ENCODE data around the gene WSCD2.
"Not testable (repeated sequence)": the region's sequence is repeated elsewhere in the genome, so short reads cannot be mapped to it uniquely, and the experiment has no call there.

Gene WSCD2

GRCh38 chr12:108198043-108198442, 69.0 kb downstream of the WSCD2 start:
- no peak for DNase-seq (ENCODE audit: low spot score)

- no peak for DNase-seq (ENCODE audit: low spot score)
Measured at GRCh38 chr12:108199106-108199505, 70.0 kb downstream of the WSCD2 start.

- DNase-seq (ENCODE audit: low spot score) = no peak
Measured at GRCh38 chr12:108201808-108202207, 72.7 kb downstream of the WSCD2 start.

GRCh38 chr12:108204117-108204987, 75.3 kb downstream of the WSCD2 start:
- DNase-seq (ENCODE audit: low spot score) = no peak

GRCh38 chr12:108205864-108206263, 76.8 kb downstream of the WSCD2 start:
- DNase-seq (ENCODE audit: low spot score) = no peak

GRCh38 chr12:108207791-108208730, 79.0 kb downstream of the WSCD2 start:
- no peak for DNase-seq (ENCODE audit: low spot score)

- DNase-seq (ENCODE audit: low spot score) = no peak
Measured at GRCh38 chr12:108210001-108210400, 80.9 kb downstream of the WSCD2 start.

GRCh38 chr12:108211157-108211556, 82.1 kb downstream of the WSCD2 start:
- DNase-seq (ENCODE audit: low spot score) = no peak

- no peak for DNase-seq (ENCODE audit: low spot score)
Measured at GRCh38 chr12:108213871-108214445, 84.9 kb downstream of the WSCD2 start.

- no peak for DNase-seq (ENCODE audit: low spot score)
Measured at GRCh38 chr12:108214486-108214885, 85.4 kb downstream of the WSCD2 start.

GRCh38 chr12:108215458-108215857, 86.4 kb downstream of the WSCD2 start:
- no peak for DNase-seq (ENCODE audit: low spot score)

GRCh38 chr12:108218921-108219320, 89.8 kb downstream of the WSCD2 start:
- no peak for DNase-seq (ENCODE audit: low spot score)

- DNase-seq (ENCODE audit: low spot score) = not testable (repeated sequence)
Measured at GRCh38 chr12:108225101-108225500, 96.0 kb downstream of the WSCD2 start.

- DNase-seq (ENCODE audit: low spot score) = no peak
Measured at GRCh38 chr12:108226866-108227265, 97.8 kb downstream of the WSCD2 start.

GRCh38 chr12:108228746-108229145, 99.7 kb downstream of the WSCD2 start:
- no peak for DNase-seq (ENCODE audit: low spot score)

GRCh38 chr12:108231109-108231905, 102.2 kb downstream of the WSCD2 start:
- DNase-seq (ENCODE audit: low spot score) = no peak

- DNase-seq (ENCODE audit: low spot score) = no peak
Measured at GRCh38 chr12:108231909-108232434, 102.9 kb downstream of the WSCD2 start.

GRCh38 chr12:108232565-108232964, 103.5 kb downstream of the WSCD2 start:
- no peak for DNase-seq (ENCODE audit: low spot score)

- no peak for DNase-seq (ENCODE audit: low spot score)
Measured at GRCh38 chr12:108234158-108234557, 105.1 kb downstream of the WSCD2 start.

- no peak for DNase-seq (ENCODE audit: low spot score)
Measured at GRCh38 chr12:108235197-108235984, 106.3 kb downstream of the WSCD2 start.

GRCh38 chr12:108235985-108236263, 106.8 kb downstream of the WSCD2 start:
- DNase-seq (ENCODE audit: low spot score) = no peak

Data from kidney tubule cell (primary cell).